ENCODE measurements around the gene CRKL. TPM values are rescaled to one million over a fixed set of nuclear protein-coding genes. Genes with fewer than 3 reads are reported as not detected.

CRKL gene
- total RNA-seq, 1 experiment from 2014 or later: 106 TPM

DNA sequence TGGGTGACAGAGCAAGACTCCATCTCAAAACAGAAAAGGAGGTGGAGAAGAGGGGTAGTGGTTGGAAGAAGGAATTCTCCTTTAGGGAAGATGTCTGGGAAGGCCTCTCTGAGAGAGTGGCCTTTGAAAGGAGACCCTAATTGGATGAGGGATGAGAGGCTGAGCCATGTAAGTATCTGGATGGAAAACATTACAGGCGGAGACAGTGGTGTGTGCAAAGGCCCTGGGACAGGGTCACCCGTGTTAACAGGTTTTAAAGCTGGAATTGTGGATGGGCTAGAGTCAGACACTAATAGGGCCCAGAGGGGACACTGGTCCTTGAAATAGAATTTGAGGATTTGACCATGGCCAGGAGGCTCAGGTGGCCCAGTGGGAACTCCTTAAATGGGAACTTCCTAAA lies 48.0 kb upstream of the CRKL start:
- H3K79me2 ChIP-seq (ENCODE audit: insufficient read depth, low read length): no peaks in the 10 kb centered on the region
- H2BK5ac ChIP-seq (ENCODE audit: insufficient read length, low read length): no peak overlapping the region
- H3K9me3 ChIP-seq (ENCODE audit: control insufficient read depth, low read depth, low read length): no peaks in the 10 kb centered on the region
- no peak overlapping the region for H3K18ac ChIP-seq (ENCODE audit: insufficient read length, low read depth, low read length)
- no peak overlapping the region for H3K27ac ChIP-seq (ENCODE audit: insufficient read length, low read depth, low read length)
- H4K5ac ChIP-seq (ENCODE audit: insufficient read length, low read depth, low read length): no peak overlapping the region
- no peak overlapping the region for H2BK120ac ChIP-seq (ENCODE audit: low read depth, low read length, poor library complexity, severe bottlenecking)
- H3K23me2 ChIP-seq (ENCODE audit: insufficient read length, low read depth, low read length, poor library complexity, severe bottlenecking): no peaks in the 10 kb centered on the region
- H3K27me3 Mint-ChIP-seq (ENCODE audit: low read depth): no peaks in the 10 kb centered on the region
- peaks cover 0 to 2% of the 10 kb centered on the region in 2 experiments; a peak in 1 of 5 replicates for H3K9me3 Mint-ChIP-seq
- WGBS (ENCODE audit: extremely low coverage, insufficient read length, low lambda C conversion rate): no CpG with 5 or more reads among the region's 2 CpGs
- no peaks in the 10 kb centered on the region for H3K4me1 Mint-ChIP-seq
- no peak overlapping the region for H3K4me3 Mint-ChIP-seq
- no peaks in the 10 kb centered on the region for H3K27me3 ChIP-seq (ENCODE audit: insufficient read depth, low read length)
- H3K4ac ChIP-seq (ENCODE audit: low read depth, low read length): no peak overlapping the region
- no peak overlapping the region for H3K4me2 ChIP-seq (ENCODE audit: insufficient read depth, insufficient read length, low read length)
- no peak overlapping the region for H4K91ac ChIP-seq (ENCODE audit: insufficient read length, low read depth, low read length)
- H2AFZ ChIP-seq (ENCODE audit: low read length): no peak overlapping the region
- no peak overlapping the region for H2BK15ac ChIP-seq (ENCODE audit: low read depth, low read length)
- H3K9ac ChIP-seq (ENCODE audit: extremely low read depth, insufficient read length, low read length): no peak overlapping the region
- DNase-seq: no peak
- no peak overlapping the region for H3K23ac ChIP-seq (ENCODE audit: insufficient read length, low read depth, low read length)
- H3K4me1 ChIP-seq (ENCODE audit: insufficient read depth, low read length): no peaks in the 10 kb centered on the region
- no peak overlapping the region for H4K8ac ChIP-seq (replicated peaks; ENCODE audit: insufficient read length, low read depth, low read length)
- H3K56ac ChIP-seq (ENCODE audit: insufficient read length, low read depth, low read length): no peak overlapping the region
- H3K27ac Mint-ChIP-seq: no peak overlapping the region
- H2AK5ac ChIP-seq (ENCODE audit: insufficient read length, low read length): no peak overlapping the region
- no peak overlapping the region for H3K14ac ChIP-seq (ENCODE audit: insufficient read depth, low read length)
- no peak overlapping the region for H2BK12ac ChIP-seq (ENCODE audit: insufficient read length, low read depth, low read length)
- H3K79me1 ChIP-seq (ENCODE audit: insufficient read depth, low read depth, low read length, poor library complexity, severe bottlenecking): no peaks in the 10 kb centered on the region
- TF ChIP-seq, protein P1, sequence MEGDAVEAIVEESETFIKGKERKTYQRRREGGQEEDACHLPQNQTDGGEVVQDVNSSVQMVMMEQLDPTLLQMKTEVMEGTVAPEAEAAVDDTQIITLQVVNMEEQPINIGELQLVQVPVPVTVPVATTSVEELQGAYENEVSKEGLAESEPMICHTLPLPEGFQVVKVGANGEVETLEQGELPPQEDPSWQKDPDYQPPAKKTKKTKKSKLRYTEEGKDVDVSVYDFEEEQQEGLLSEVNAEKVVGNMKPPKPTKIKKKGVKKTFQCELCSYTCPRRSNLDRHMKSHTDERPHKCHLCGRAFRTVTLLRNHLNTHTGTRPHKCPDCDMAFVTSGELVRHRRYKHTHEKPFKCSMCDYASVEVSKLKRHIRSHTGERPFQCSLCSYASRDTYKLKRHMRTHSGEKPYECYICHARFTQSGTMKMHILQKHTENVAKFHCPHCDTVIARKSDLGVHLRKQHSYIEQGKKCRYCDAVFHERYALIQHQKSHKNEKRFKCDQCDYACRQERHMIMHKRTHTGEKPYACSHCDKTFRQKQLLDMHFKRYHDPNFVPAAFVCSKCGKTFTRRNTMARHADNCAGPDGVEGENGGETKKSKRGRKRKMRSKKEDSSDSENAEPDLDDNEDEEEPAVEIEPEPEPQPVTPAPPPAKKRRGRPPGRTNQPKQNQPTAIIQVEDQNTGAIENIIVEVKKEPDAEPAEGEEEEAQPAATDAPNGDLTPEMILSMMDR (conservative IDR thresholded peaks at IDR 0.05): no peak
- H3T11ph ChIP-seq (ENCODE audit: low read length): no peak overlapping the region
- no peaks in the 10 kb centered on the region for H4K20me1 ChIP-seq (ENCODE audit: control insufficient read depth, insufficient read depth, insufficient read length)
- H3K36me3 Mint-ChIP-seq (ENCODE audit: insufficient read depth in 1 of 3, low read depth in 3 of 3): peaks cover 2 to 6% (median 5%) of the 10 kb centered on the region in 3 experiments; a peak in 5 of 7 replicates
- no peak overlapping the region for H2BK20ac ChIP-seq (ENCODE audit: low read depth, low read length, poor library complexity, severe bottlenecking)
